ENCODE results near the gene TMEM81. TPM values are rescaled to one million over a fixed set of nuclear protein-coding genes. Genes with fewer than 3 reads are reported as not detected.

Gene TMEM81
- polyA plus RNA-seq, 3 donors, result 0.17 to 1.5 (median 0.36) TPM

GRCh38 chr1:205062319-205062718 lies 21.9 kb downstream of the TMEM81 start:
- Mint-ChIP-seq H3K36me3 (no peaks in the 10 kb centered on the region), H3K9me3 (no peaks in the 10 kb centered on the region), H3K4me3 (no peak overlapping the region), H3K27ac (peak overlapping the region in 1 of 7 donors; percentile 33), H3K27me3 (ENCODE audit: low read depth in 3 of 3) (peaks cover 0 to 4% (median 0%) of the 10 kb centered on the region in 3 donors), H3K4me1 (no peaks in the 10 kb centered on the region)
- Histone ChIP-seq H3K27me3 (ENCODE audit: control insufficient read depth in 2 of 2, insufficient read depth in 2 of 2, low read length in 2 of 2) (no peaks in the 10 kb centered on the region), H4K20me1 (ENCODE audit: insufficient read depth, low read length) (no peaks in the 10 kb centered on the region), H3K9ac (ENCODE audit: insufficient read depth, low read length, poor library complexity, severe bottlenecking) (no peak overlapping the region), H2AFZ (ENCODE audit: insufficient read depth, low read depth, low read length, poor library complexity, severe bottlenecking) (no peak overlapping the region), H3K4me1 (ENCODE audit: control insufficient read depth in 1 of 2, insufficient read depth in 2 of 2, low read length in 2 of 2) (no peaks in the 10 kb centered on the region), H3K9me3 (replicated peaks in 1 of 2; ENCODE audit: control insufficient read depth in 1 of 2, insufficient read depth in 1 of 2, low read length in 2 of 2) (no peaks in the 10 kb centered on the region), H3K36me3 (replicated peaks in 1 of 2; ENCODE audit: control insufficient read depth in 1 of 2, insufficient read depth in 2 of 2, low read length in 2 of 2) (no peaks in the 10 kb centered on the region), H3K4me2 (replicated peaks; ENCODE audit: extremely low read depth, low read length, poor library complexity, severe bottlenecking) (no peak overlapping the region), H3K27ac (ENCODE audit: low read depth in 1 of 2, low read length in 2 of 2) (no peak overlapping the region), H3K79me2 (ENCODE audit: insufficient read depth, low read length) (no peaks in the 10 kb centered on the region), H3K4me3 (replicated peaks in 1 of 3; ENCODE audit: low read depth in 2 of 3, low read length in 3 of 3) (no peak overlapping the region)
- TF ChIP-seq, protein P1, sequence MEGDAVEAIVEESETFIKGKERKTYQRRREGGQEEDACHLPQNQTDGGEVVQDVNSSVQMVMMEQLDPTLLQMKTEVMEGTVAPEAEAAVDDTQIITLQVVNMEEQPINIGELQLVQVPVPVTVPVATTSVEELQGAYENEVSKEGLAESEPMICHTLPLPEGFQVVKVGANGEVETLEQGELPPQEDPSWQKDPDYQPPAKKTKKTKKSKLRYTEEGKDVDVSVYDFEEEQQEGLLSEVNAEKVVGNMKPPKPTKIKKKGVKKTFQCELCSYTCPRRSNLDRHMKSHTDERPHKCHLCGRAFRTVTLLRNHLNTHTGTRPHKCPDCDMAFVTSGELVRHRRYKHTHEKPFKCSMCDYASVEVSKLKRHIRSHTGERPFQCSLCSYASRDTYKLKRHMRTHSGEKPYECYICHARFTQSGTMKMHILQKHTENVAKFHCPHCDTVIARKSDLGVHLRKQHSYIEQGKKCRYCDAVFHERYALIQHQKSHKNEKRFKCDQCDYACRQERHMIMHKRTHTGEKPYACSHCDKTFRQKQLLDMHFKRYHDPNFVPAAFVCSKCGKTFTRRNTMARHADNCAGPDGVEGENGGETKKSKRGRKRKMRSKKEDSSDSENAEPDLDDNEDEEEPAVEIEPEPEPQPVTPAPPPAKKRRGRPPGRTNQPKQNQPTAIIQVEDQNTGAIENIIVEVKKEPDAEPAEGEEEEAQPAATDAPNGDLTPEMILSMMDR (IDR thresholded peaks at IDR 0.05), result no peak
- no peak for DNase-seq
- WGBS (ENCODE audit: insufficient coverage), result 99% methylated on average over 8 of the region's 8 CpGs
- intact Hi-C loops (cut with micrococcal nuclease), result no loop called here

- intact Hi-C loops (cut with micrococcal nuclease), result loop anchor here (1.0 to 2.0 kb wide), 2 partner anchors 71 to 72 kb away; no protein-coding TSS in a partner anchor
- no peak overlapping the region for H3K4me3 Mint-ChIP-seq
- Histone ChIP-seq H3K27me3 (ENCODE audit: control insufficient read depth in 2 of 2, insufficient read depth in 2 of 2, low read length in 2 of 2) (no peaks in the 10 kb centered on the region), H3K4me3 (replicated peaks in 1 of 3; ENCODE audit: low read depth in 2 of 3, low read length in 3 of 3) (no peak overlapping the region), H3K9me3 (replicated peaks in 1 of 2; ENCODE audit: control insufficient read depth in 1 of 2, insufficient read depth in 1 of 2, low read length in 2 of 2) (no peaks in the 10 kb centered on the region), H3K9ac (ENCODE audit: insufficient read depth, low read length, poor library complexity, severe bottlenecking) (no peak overlapping the region), H3K79me2 (ENCODE audit: insufficient read depth, low read length) (no peaks in the 10 kb centered on the region), H2AFZ (ENCODE audit: insufficient read depth, low read depth, low read length, poor library complexity, severe bottlenecking) (no peak overlapping the region), H3K4me1 (ENCODE audit: control insufficient read depth in 1 of 2, insufficient read depth in 2 of 2, low read length in 2 of 2) (no peaks in the 10 kb centered on the region), H3K27ac (ENCODE audit: low read depth in 1 of 2, low read length in 2 of 2) (no peak overlapping the region), H4K20me1 (ENCODE audit: insufficient read depth, low read length) (no peaks in the 10 kb centered on the region), H3K36me3 (replicated peaks in 1 of 2; ENCODE audit: control insufficient read depth in 1 of 2, insufficient read depth in 2 of 2, low read length in 2 of 2) (no peaks in the 10 kb centered on the region), H3K4me2 (replicated peaks; ENCODE audit: extremely low read depth, low read length, poor library complexity, severe bottlenecking) (no peak overlapping the region)
- TF ChIP-seq, protein P1 (IDR thresholded peaks at IDR 0.05), result peak; percentile 91
- H3K27ac Mint-ChIP-seq, result no peak overlapping the region
- WGBS (ENCODE audit: insufficient coverage), result 45% methylated on average over 11 of the region's 13 CpGs
- no peaks in the 10 kb centered on the region for H3K36me3 Mint-ChIP-seq
- no peaks in the 10 kb centered on the region for H3K9me3 Mint-ChIP-seq
- peaks cover 0 to 4% (median 0%) of the 10 kb centered on the region in 3 donors for H3K27me3 Mint-ChIP-seq (ENCODE audit: low read depth in 3 of 3)
- peak; percentile 53 to 63 (median 59) for DNase-seq
- H3K4me1 Mint-ChIP-seq, result no peaks in the 10 kb centered on the region
Observed at GRCh38 chr1:205061665-205062069, 22.6 kb downstream of the TMEM81 start.

Measured in CD14-positive monocyte (primary cell).